ENCODE measurements around the gene NPC2.
A peak's percentile ranks its signal among the peaks of the same experiment; 100 is the strongest.
"Not testable (repeated sequence)": the region's sequence is repeated elsewhere in the genome, so short reads cannot be mapped to it uniquely, and the experiment has no call there.

Gene NPC2

GRCh38 chr14:74464785-74465184, 28.3 kb downstream of the NPC2 start:
- DNase-seq: no peak

GRCh38 chr14:74463697-74464096, 29.4 kb downstream of the NPC2 start:
- DNase-seq: no peak

GRCh38 chr14:74462993-74463392, 30.1 kb downstream of the NPC2 start:
- no peak for DNase-seq

GRCh38 chr14:74459976-74460375, 33.1 kb downstream of the NPC2 start:
- DNase-seq: no peak

GRCh38 chr14:74459289-74459946, 33.7 kb downstream of the NPC2 start:
- peak; percentile 73 for DNase-seq

GRCh38 chr14:74457565-74457895, 35.6 kb downstream of the NPC2 start:
- DNase-seq: no peak

GRCh38 chr14:74456684-74457564, 36.2 kb downstream of the NPC2 start:
- DNase-seq: no peak

GRCh38 chr14:74454397-74454796, 38.7 kb downstream of the NPC2 start:
- not testable (repeated sequence) for DNase-seq

GRCh38 chr14:74444866-74445265, 48.2 kb downstream of the NPC2 start:
- DNase-seq: no peak

- no peak for DNase-seq
Observed at GRCh38 chr14:74442757-74443156, 50.3 kb downstream of the NPC2 start.

- DNase-seq: no peak
Observed at GRCh38 chr14:74441113-74441512, 52.0 kb downstream of the NPC2 start.

- DNase-seq: peak; percentile 13
Observed at GRCh38 chr14:74438351-74438915, 54.7 kb downstream of the NPC2 start.

GRCh38 chr14:74437496-74438053, 55.5 kb downstream of the NPC2 start:
- no peak for DNase-seq

- no peak for DNase-seq
Observed at GRCh38 chr14:74434294-74434693, 58.8 kb downstream of the NPC2 start.

- no peak for DNase-seq
Observed at GRCh38 chr14:74429991-74430390, 63.1 kb downstream of the NPC2 start.

All from EL (cell line).